GM21737 (cell line): Measurements from ENCODE around the gene GPSM1.
"Not testable (repeated sequence)": the region's sequence is repeated elsewhere in the genome, so short reads cannot be mapped to it uniquely, and the experiment has no call there.

Experiments used
- ATAC-seq: cut with Tn5 transposase; IDR thresholded peaks from one replicate; pipeline ENCODE4 v1.9.1; 2021; ENCODE audit warnings: mild to moderate bottlenecking, moderate library complexity; ENCODE audit not compliant: unreplicated experiment

Gene GPSM1

DNA sequence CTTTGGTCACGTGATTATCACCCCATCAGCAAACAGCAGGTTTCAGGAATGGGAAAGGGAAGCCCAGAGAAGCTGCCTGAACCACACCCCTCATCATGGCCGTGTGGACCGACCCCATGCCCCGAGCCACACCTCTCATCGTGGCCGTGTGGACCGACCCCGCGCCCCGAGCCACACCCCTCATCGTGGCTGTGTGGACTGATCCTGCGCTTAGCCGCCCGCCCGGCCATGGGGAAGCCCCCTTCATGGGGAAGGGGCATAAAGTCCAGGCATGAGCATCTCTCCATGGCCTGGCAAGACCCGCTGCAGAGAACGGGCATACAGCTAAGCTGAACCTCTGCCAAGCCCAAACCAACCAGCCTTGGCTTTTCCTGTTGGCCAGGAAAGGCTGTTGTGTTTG is 66.2 kb downstream of the GPSM1 start:
- no peak for ATAC-seq

- no peak for ATAC-seq
Measured at GRCh38 chr9:136394312-136395019, 67.1 kb downstream of the GPSM1 start.

GRCh38 chr9:136395020-136395340 is 67.6 kb downstream of the GPSM1 start:
- ATAC-seq: no peak

- no peak for ATAC-seq
Measured at GRCh38 chr9:136395345-136396218, 68.2 kb downstream of the GPSM1 start.

GRCh38 chr9:136396219-136396515 is 68.8 kb downstream of the GPSM1 start:
- ATAC-seq: no peak

- ATAC-seq: no peak
Measured at GRCh38 chr9:136397643-136398042, 70.3 kb downstream of the GPSM1 start.

DNA sequence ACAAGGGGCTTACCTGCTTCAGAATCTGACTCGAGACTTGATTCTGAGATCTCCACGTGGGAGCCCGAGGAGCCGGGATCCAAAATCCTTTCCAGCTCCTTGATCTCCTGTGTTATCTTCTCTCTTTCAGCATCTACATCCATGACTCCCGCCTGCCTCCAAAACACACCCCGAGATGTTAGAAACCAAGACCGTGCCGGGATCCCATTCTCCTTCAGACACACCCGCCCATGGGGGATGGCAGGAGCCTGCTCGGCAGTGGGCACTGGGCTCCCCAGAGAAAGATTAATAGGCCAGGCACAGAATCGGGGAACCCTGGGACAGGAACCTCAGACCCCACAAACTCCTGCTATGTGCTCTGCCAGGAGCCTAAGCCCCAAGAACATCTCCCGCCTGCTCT is 70.9 kb downstream of the GPSM1 start:
- ATAC-seq: no peak

DNA sequence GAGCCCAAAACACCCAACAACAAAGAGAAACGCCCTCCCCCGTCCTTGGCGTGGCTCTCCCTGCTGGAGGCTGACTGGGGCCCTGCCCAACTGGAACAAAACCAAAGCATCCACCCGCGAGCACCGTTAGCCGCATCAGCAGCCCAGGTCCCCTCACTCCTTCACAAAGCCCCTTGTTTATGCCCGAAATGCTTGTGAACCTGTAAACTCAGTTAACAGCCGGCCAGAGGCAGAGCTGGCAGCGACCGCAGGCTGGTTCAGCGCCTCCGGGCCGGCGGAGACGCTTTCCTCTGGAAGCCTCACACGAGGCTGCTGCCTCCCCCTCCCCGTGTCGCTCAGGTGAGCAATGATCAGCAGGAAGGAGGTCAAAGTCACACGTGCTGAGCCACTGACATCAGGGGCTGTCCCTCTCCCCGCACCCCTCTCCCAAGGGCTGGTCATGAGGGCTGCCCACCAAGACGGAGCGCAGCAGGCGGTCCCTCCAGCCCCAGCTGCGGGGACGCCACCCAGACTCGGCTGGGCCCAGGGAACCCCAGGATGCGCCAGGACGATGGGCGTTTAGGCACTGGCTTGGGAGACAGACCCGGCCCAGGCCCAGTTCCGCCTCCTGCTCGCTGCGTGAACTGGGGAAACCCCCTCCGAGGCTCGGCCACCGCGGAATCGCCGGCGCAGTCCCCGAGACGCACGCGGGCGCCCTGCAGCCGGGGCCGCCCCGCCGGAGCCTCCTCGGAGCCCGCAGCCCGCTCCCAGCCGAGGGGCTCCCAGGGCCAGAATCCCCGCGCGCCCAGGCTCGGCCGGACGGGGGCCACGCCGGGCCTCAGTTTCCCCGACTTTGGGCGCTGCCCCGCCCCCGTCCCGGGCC is 72.1 kb downstream of the GPSM1 start:
- peak; percentile 16 for ATAC-seq

- peak; percentile 61 for ATAC-seq
Measured at GRCh38 chr9:136400038-136400834, 72.9 kb downstream of the GPSM1 start, which contains the start of gene SNAPC4. SNAPC4 (minus strand) TSS chr9:136400170; CDS start chr9:136398428, 1,742 bp downstream.

DNA sequence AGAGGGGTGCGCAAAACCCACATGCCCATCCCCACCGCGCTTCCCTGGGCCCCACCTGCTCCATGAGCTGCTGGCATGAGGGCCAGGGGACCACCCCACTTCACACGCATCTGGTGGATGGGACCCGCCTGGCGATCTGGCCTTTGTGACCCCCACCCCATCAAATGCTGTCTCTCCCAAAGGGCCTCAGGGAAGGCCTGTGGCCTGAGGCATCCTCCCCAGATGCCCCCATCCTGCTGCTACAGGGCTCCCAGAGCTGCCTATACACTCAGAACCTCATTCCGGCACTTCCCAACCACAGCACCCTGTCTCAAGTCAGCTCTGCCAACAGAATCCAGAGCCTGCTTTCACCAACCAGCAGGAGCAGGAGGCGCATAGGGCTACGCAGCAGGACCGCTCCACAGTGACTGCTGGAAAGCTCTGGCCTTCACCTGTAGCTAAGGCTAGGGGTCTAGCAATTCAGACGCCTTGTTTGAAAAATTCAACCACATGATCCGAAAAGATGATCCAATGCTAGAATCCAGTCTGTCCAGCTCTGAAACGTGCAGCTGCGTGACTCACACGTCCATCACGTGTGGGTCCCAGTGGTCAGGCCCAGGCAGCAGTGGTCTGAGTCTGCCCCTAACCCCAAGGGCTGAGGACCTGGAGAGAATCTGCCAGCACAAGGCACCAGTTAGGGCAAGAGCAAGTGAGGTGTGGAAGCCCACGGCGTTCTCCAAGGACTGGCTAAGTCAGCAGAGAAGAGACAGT is 74.0 kb downstream of the GPSM1 start:
- ATAC-seq: no peak

DNA sequence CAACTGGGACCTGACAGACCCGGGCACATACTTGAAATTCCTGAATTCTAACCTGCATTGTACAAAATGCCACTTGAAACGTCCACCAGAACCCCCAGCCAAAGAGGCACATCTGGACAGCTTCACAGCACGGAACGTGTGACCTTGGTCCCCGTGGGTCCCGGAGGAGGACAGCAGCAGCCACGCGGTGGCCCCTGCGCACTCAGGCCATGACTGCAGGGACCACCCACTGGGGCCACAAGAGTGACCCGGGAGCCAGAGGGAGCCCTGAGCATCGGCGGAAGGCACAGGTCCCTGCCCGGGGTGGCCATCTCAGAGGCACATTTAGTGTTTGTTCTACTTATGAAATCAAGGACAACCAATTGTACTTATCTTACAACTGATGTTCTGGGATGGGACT is 74.7 kb downstream of the GPSM1 start:
- no peak for ATAC-seq

DNA sequence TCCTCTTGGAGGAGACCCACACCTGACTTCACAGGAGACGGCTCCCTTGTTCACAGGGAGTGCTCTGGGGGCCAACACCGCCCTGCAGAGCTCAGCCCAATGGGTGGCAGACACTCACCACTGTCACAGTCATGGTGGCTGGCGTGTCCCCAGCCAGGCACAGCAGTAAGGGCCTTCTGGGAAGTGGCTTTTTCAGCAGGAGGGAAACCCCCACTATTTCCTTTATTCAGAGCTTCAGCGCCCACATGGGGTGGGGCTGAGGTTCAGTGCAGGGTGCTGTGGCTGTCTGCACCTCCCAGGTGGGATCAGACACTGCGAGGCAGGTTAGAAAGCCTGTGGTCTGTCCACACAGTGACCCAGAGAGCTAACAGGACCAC is 76.2 kb downstream of the GPSM1 start:
- peak; percentile 27 for ATAC-seq

GRCh38 chr9:136403915-136404800 is 76.8 kb downstream of the GPSM1 start:
- ATAC-seq: no peak

GRCh38 chr9:136404801-136405136 is 77.4 kb downstream of the GPSM1 start:
- no peak for ATAC-seq

GRCh38 chr9:136405481-136405880 is 78.1 kb downstream of the GPSM1 start:
- no peak for ATAC-seq

DNA sequence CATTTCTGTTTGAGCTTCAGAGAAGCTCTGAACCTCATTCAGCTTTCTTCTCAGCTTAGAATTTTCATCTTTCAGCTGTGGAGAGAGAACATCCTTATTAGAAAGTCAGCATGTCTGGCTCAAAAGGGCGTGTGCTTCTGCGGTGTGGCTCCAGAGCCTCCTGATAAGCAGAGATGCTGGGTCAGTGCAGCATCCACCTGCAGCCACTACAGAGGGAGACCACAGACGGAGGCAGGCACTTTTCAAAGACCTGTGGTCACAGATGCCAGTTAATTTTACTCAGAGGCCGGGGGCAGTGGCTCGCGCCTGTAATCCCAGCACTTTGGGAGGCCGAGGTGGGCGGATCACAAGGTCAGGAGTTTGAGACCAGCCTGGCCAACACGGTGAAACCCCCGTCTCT is 78.6 kb downstream of the GPSM1 start:
- ATAC-seq: not testable (repeated sequence)

- ATAC-seq: not testable (repeated sequence)
Measured at GRCh38 chr9:136407061-136407460, 79.7 kb downstream of the GPSM1 start.

DNA sequence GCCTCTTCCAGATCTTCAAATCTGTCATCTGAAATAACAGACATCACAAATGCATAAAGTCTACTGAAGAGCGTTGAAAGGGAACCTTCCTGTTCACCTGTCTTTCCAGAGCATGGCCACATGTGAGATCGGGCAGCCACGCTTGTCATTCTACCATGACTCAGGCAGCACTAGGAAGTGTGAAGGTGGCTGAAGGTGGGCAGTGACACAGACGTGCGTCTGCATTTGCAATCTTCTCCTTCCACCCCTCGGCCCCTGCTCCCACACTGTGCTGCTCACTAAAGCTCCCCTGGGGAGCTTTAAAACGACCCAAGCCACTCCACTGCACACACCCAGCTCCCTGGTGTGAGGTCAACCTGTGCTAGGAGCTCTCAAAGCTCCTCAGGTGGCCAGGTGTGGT is 80.6 kb downstream of the GPSM1 start:
- no peak for ATAC-seq
